IMR-90 (cell line): Measurements from ENCODE around the gene MYH7B. TPM values are rescaled to one million over a fixed set of nuclear protein-coding genes. Genes with fewer than 3 reads are reported as not detected.

ENCODE experiments used
- ATAC-seq: fragments of 200-7000 bp; cut with Tn5 transposase; 2 replicates; pipeline ENCODE4 v1.9.1; 2020; ENCODE audit warnings: low read depth, mild to moderate bottlenecking, moderate library complexity
- BruUV-seq: library from RNA; stranded (reverse); fragments of 400-500 nt; replicated peaks from 2 replicates; lab custom pipeline; 2021; lab: Mats Ljungman, UMichigan
- CTCF ChIA-PET: fragments of 300-600 bp; formaldehyde crosslinking; extraction: SDS; loops from one replicate; lab custom pipeline; 2021; ENCODE audit warnings: antibody characterized with exemption; lab: Yijun Ruan, JAX
- POLR2A ChIA-PET: fragments of 300-600 bp; sonication (Branson Sonifier 250); formaldehyde crosslinking; loops from one replicate; lab custom pipeline; 2022; ENCODE audit warnings: antibody characterized with exemption; ENCODE audit not compliant: unreplicated experiment; lab: Charles Lee
- DNase-seq: peaks from one replicate; pipeline ENCODE4 v3.0.0; 2013
- H2AFZ ChIP-seq: replicated peaks from 2 replicates; pipeline ENCODE3; 2013; ENCODE audit warnings: low read length, mild to moderate bottlenecking; ENCODE audit not compliant: poor library complexity
- H2AK5ac ChIP-seq: 2 replicates; pipeline ENCODE4 v1.6.1; 2013; ENCODE audit warnings: low read depth, low read length, inconsistent platforms
- H2AK9ac ChIP-seq: replicated peaks from 2 replicates; pipeline ENCODE3; 2013; ENCODE audit warnings: mild to moderate bottlenecking, low read depth, low read length, moderate library complexity; ENCODE audit not compliant: poor library complexity
- H2BK120ac ChIP-seq: 2 replicates; pipeline ENCODE4 v1.6.1; 2013; ENCODE audit warnings: low read depth, low read length, inconsistent platforms
- H2BK15ac ChIP-seq: 3 replicates; pipeline ENCODE4 v1.6.1; 2013; ENCODE audit warnings: low read depth, low read length, inconsistent platforms
- H2BK20ac ChIP-seq: 2 replicates; pipeline ENCODE4 v1.6.1; 2013; ENCODE audit warnings: low read depth, mild to moderate bottlenecking, inconsistent platforms, low read length, moderate library complexity
- H2BK5ac ChIP-seq: 2 replicates; pipeline ENCODE4 v1.6.1; 2013; ENCODE audit warnings: mild to moderate bottlenecking, low read depth, low read length, inconsistent platforms; ENCODE audit not compliant: poor library complexity, severe bottlenecking
- H3K14ac ChIP-seq: replicated peaks from 2 replicates; pipeline ENCODE4 v1.6.1; 2013; ENCODE audit warnings: low read depth, low read length, inconsistent platforms
- H3K18ac ChIP-seq: 2 replicates; pipeline ENCODE4 v1.6.1; 2013; ENCODE audit warnings: low read depth, low read length, control low read depth
- H3K23ac ChIP-seq: 2 replicates; pipeline ENCODE4 v1.6.1; 2013; ENCODE audit warnings: low read depth, low read length, inconsistent platforms
- H3K27ac ChIP-seq: 2 replicates; pipeline ENCODE4 v1.5.1; 2013; ENCODE audit warnings: mild to moderate bottlenecking, control low read depth, low read length; ENCODE audit not compliant: insufficient read depth
- H3K27me3 ChIP-seq: 2 replicates; pipeline ENCODE4 v1.6.1; 2013; ENCODE audit warnings: low read length; ENCODE audit not compliant: control insufficient read depth, insufficient read depth
- H3K36me3 ChIP-seq: 2 replicates; pipeline ENCODE4 v1.6.1; 2013; ENCODE audit warnings: low read length, mixed read lengths; ENCODE audit not compliant: control insufficient read depth, insufficient read depth
- H3K4ac ChIP-seq: 2 replicates; pipeline ENCODE4 v1.6.1; 2013; ENCODE audit warnings: low read depth, low read length, inconsistent platforms
- H3K4me1 ChIP-seq: 2 replicates; pipeline ENCODE4 v1.6.1; 2013; ENCODE audit warnings: low read length, mixed read lengths; ENCODE audit not compliant: control insufficient read depth, insufficient read depth
- H3K4me2 ChIP-seq: 2 replicates; pipeline ENCODE4 v1.6.1; 2013; ENCODE audit warnings: low read depth, mild to moderate bottlenecking, control low read depth, low read length, moderate library complexity
- H3K4me3 ChIP-seq: 2 replicates; pipeline ENCODE4 v1.5.1; 2013; ENCODE audit warnings: low read depth, mild to moderate bottlenecking, control low read depth, low read length, moderate library complexity; ENCODE audit not compliant: insufficient read depth
- H3K56ac ChIP-seq: 2 replicates; pipeline ENCODE4 v1.6.1; 2013; ENCODE audit warnings: low read length, inconsistent platforms; ENCODE audit not compliant: insufficient read depth; ENCODE audit errors: extremely low read depth
- H3K79me1 ChIP-seq, 2 experiments: 2 replicates each; pipeline ENCODE4 v1.6.1; 2013; ENCODE audit warnings: low read length in 2 of 2, inconsistent platforms in 1 of 2, low read depth in 1 of 2
- H3K9ac ChIP-seq: 2 replicates; pipeline ENCODE4 v1.6.1; 2013; ENCODE audit warnings: low read depth, low read length, control low read depth
- H3K9me1 ChIP-seq: 2 replicates; pipeline ENCODE4 v1.6.1; 2013; ENCODE audit warnings: low read length, inconsistent platforms; ENCODE audit not compliant: insufficient read depth
- H3K9me3 ChIP-seq: 2 replicates; pipeline ENCODE4 v1.6.1; 2013; ENCODE audit warnings: low read length; ENCODE audit not compliant: control insufficient read depth, insufficient read depth
- H4K20me1 ChIP-seq: 2 replicates; pipeline ENCODE4 v1.6.1; 2013; ENCODE audit warnings: low read length, inconsistent platforms; ENCODE audit not compliant: insufficient read depth
- H4K5ac ChIP-seq: 2 replicates; pipeline ENCODE4 v1.6.1; 2013; ENCODE audit warnings: mild to moderate bottlenecking, low read depth, low read length, control low read depth
- H4K8ac ChIP-seq, 2 experiments: 2 replicates each; pipeline ENCODE4 v1.6.1; 2013; ENCODE audit warnings: low read depth in 2 of 2, low read length in 2 of 2, control low read depth in 1 of 2, inconsistent platforms in 1 of 2
- H4K91ac ChIP-seq: 2 replicates; pipeline ENCODE4 v1.6.1; 2013; ENCODE audit warnings: low read depth, low read length, inconsistent platforms; ENCODE audit not compliant: insufficient read depth
- BHLHE40 ChIP-seq: fragments of 150-350 bp; IDR thresholded peaks from 2 replicates; pipeline ENCODE4 v1.6.1; 2016; ENCODE audit warnings: mild to moderate bottlenecking, low read depth, low read length
- CEBPB ChIP-seq: IDR thresholded peaks from 2 replicates; pipeline ENCODE4 v1.6.1; 2012; ENCODE audit warnings: low read depth, low read length, improper control_type of control experiment
- CHD1 ChIP-seq: IDR thresholded peaks from 2 replicates; pipeline ENCODE4 v1.6.1; 2012; ENCODE audit warnings: low read depth, low read length, improper control_type of control experiment
- FOS ChIP-seq: fragments of 150-350 bp; IDR thresholded peaks from 2 replicates; pipeline ENCODE4 v1.6.1; 2016; ENCODE audit warnings: low read depth, low read length
- MAFK ChIP-seq: IDR thresholded peaks from 2 replicates; pipeline ENCODE4 v1.6.1; 2012; ENCODE audit warnings: low read depth, low read length, improper control_type of control experiment
- MAZ ChIP-seq: IDR thresholded peaks from 2 replicates; pipeline ENCODE4 v1.6.1; 2012; ENCODE audit warnings: low read depth, mild to moderate bottlenecking, low read length, improper control_type of control experiment, moderate library complexity, borderline replicate concordance
- MXI1 ChIP-seq: IDR thresholded peaks from 2 replicates; pipeline ENCODE4 v1.6.1; 2012; ENCODE audit warnings: low read depth, mild to moderate bottlenecking, low read length, moderate library complexity, borderline replicate concordance
- RAD21 ChIP-seq: IDR thresholded peaks from 2 replicates; pipeline ENCODE4 v1.6.1; 2012; ENCODE audit warnings: low read length, improper control_type of control experiment
- RCOR1 ChIP-seq: IDR thresholded peaks from 2 replicates; pipeline ENCODE4 v1.6.1; 2012; ENCODE audit warnings: mild to moderate bottlenecking, low read length, improper control_type of control experiment; ENCODE audit not compliant: insufficient replicate concordance
- RFX5 ChIP-seq: IDR thresholded peaks from 2 replicates; pipeline ENCODE4 v1.8.0; 2012; ENCODE audit warnings: low read depth, mild to moderate bottlenecking, low read length, moderate library complexity
- SMC3 ChIP-seq: fragments of 150-350 bp; IDR thresholded peaks from 2 replicates; pipeline ENCODE4 v1.6.1; 2016; ENCODE audit warnings: low read depth, mild to moderate bottlenecking, antibody characterized with exemption, low read length, moderate library complexity
- USF2 ChIP-seq: fragments of 150-350 bp; IDR thresholded peaks from 2 replicates; pipeline ENCODE4 v1.6.1; 2017; ENCODE audit warnings: mild to moderate bottlenecking, antibody characterized with exemption, low read length, low read depth
- WGBS, 2 experiments: methylation state at CpG; one replicate each; pipeline versions ENCODE4 v1.1.5 to v1.1.7; 2013; ENCODE audit warnings: missing lambda C conversion rate in 2 of 2; ENCODE audit not compliant: insufficient read length in 1 of 2; ENCODE audit errors: extremely low coverage in 2 of 2; 5-methylcytosine and 5-hydroxymethylcytosine counted together
- dilution Hi-C: fragments of 300-500 bp; cut with HindIII; formaldehyde crosslinking; loops from one replicate; pipeline ENCODE4 v1.14.3; 2018; ENCODE audit warnings: low sequenced_read_pairs; ENCODE audit not compliant: unreplicated experiment
- in situ Hi-C: fragments of 300-500 bp; cut with MboI; formaldehyde crosslinking; loops from 3 replicates; pipeline ENCODE4 v1.14.3; 2019; ENCODE audit warnings: low sequenced_read_pairs, inconsistent platforms, mixed read lengths
- intact Hi-C: fragments of 100-400 bp; cut with micrococcal nuclease; formaldehyde crosslinking; loops from 2 replicates; pipeline ENCODE4 v1.10.0; 2022
- polyA plus RNA-seq, 3 experiments: library from polyadenylated mRNA; depleted of rRNA; stranded (reverse); fragments of >200 nt; gene quantifications; 2 replicates each; pipeline ENCODE4 v1.2.3, GENCODE V29; 2012; ENCODE audit warnings: low replicate concordance in 1 of 3
- total RNA-seq: library from RNA; depleted of rRNA; stranded (reverse); fragments of >200 nt; gene quantifications from 2 replicates; pipeline ENCODE4 v1.2.3, GENCODE V29; 2012
- TF ChIP-seq, protein P1 (sequence below): fragments of 150-350 bp; IDR thresholded peaks from 2 replicates; pipeline ENCODE4 v1.6.1; 2016; ENCODE audit warnings: low read depth, mild to moderate bottlenecking, low read length, moderate library complexity, borderline replicate concordance

The MYH7B gene
- total and polyA plus RNA-seq, 2 of the 4 experiments (the other 2 are of a cell fraction) = 0.09 TPM; not detected in 1

- Histone ChIP-seq H3K4me2 (no peak overlapping the region), H3K27ac (no peak overlapping the region), H4K5ac (no peak overlapping the region), H3K9ac (no peak overlapping the region), H3K56ac (no peak overlapping the region), H2BK5ac (no peak overlapping the region), H3K23ac (no peak overlapping the region), H3K79me1 (no peaks in the 10 kb centered on the region), H4K20me1 (no peaks in the 10 kb centered on the region), H2AFZ (no peak overlapping the region), H3K27me3 (no peaks in the 10 kb centered on the region; the same call in 1 of the 2 replicates), H4K8ac (0 out of 4 replicates have a peak overlapping the region, but pooled peaks of 1 of the 2 experiments have one; percentile 52), H2BK120ac (peak overlapping the region; percentile 62; the same call in 1 of the 2 replicates), H2BK15ac (no peak overlapping the region), H3K14ac (no peak overlapping the region), H3K9me1 (no peaks in the 10 kb centered on the region; the same call in 1 of the 2 replicates), H3K4me1 (peaks cover 3% of the 10 kb centered on the region; the same call in 1 of the 2 replicates), H4K91ac (peak overlapping the region; percentile 66), H3K4me3 (no peak overlapping the region), H3K4ac (0 out of 2 replicates have a peak overlapping the region, but pooled peaks have one; percentile 29), H2AK9ac (no peak overlapping the region), H2AK5ac (no peak overlapping the region), H3K18ac (no peak overlapping the region), H2BK20ac (no peak overlapping the region), H3K9me3 (no peaks in the 10 kb centered on the region), H3K36me3 (no peaks in the 10 kb centered on the region)
- POLR2A ChIA-PET = no interaction called here
- in situ Hi-C loops = no loop called here
- CTCF ChIA-PET = no interaction called here
- ATAC-seq (no peak), DNase-seq (no peak)
- no TSS peak for BruUV-seq
- TF ChIP-seq MXI1 (no peak), RFX5 (no peak), USF2 (no peak), CEBPB (no peak), RAD21 (no peak), BHLHE40 (no peak), SMC3 (no peak), CHD1 (no peak), MAZ (no peak), FOS (no peak), MAFK (no peak), RCOR1 (no peak)
- TF ChIP-seq, protein P1, sequence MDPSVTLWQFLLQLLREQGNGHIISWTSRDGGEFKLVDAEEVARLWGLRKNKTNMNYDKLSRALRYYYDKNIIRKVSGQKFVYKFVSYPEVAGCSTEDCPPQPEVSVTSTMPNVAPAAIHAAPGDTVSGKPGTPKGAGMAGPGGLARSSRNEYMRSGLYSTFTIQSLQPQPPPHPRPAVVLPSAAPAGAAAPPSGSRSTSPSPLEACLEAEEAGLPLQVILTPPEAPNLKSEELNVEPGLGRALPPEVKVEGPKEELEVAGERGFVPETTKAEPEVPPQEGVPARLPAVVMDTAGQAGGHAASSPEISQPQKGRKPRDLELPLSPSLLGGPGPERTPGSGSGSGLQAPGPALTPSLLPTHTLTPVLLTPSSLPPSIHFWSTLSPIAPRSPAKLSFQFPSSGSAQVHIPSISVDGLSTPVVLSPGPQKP = no peak
- dilution Hi-C loops = no loop called here
- WGBS, 2 experiments = 100% methylated on average over 2 of the region's 5 CpGs; no CpG with 5 or more reads in 1 of the 2 experiments
- intact Hi-C loops = loop anchor here (10.0 kb wide), 1 partner anchor 390 kb away; no protein-coding TSS in a partner anchor
Measured at GRCh38 chr20:34964486-34964885, 8.8 kb downstream of the MYH7B start.
